ENCODE data around the gene FAR2.

GRCh38 chr12:29253906-29254625 is 105.0 kb downstream of the FAR2 start:
- TF ChIP-seq EZH2 (IDR thresholded peaks at IDR 0.05; ENCODE audit: borderline replicate concordance, low read depth, low read length, poor library complexity, severe bottlenecking) (no peak), CTCF (conservative IDR thresholded peaks at IDR 0.05; ENCODE audit: low read depth, low read length) (no peak)
